Measurements from ENCODE around the gene PCSK1N.
"Not testable (repeated sequence)": the region's sequence is repeated elsewhere in the genome, so short reads cannot be mapped to it uniquely, and the experiment has no call there.

PCSK1N gene, protein sequence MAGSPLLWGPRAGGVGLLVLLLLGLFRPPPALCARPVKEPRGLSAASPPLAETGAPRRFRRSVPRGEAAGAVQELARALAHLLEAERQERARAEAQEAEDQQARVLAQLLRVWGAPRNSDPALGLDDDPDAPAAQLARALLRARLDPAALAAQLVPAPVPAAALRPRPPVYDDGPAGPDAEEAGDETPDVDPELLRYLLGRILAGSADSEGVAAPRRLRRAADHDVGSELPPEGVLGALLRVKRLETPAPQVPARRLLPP

GRCh38 chrX:48835524-48836329 lies at the start of gene PCSK1N:
Gene PCSK1N, minus strand, starts transcription at chrX:48835610. Its CDS starts 78 bp downstream, at chrX:48835532.
- DNase-seq = no peak

- no peak for DNase-seq
Observed at GRCh38 chrX:48883729-48884128, 48.3 kb upstream of the PCSK1N start.

DNA sequence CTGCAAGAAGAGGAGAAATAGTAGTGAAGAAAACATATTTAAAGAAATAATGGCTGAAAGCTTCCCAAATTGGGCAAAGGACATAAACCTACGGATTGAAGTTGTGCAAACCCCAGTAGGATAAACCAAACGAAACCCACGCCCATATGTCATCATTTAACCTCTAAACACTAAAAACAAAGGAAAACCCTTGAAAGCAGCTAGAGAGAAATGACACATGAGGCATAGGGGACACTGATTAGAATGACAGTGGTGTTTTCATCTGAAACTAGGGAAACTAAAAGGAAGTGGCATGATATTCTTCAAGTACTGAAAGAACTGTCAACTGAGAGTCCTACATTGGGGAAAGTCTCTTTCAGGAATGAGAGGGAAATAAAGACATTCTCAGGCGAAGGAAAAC lies 41.5 kb upstream of the PCSK1N start:
- DNase-seq = not testable (repeated sequence)

- not testable (repeated sequence) for DNase-seq
Observed at GRCh38 chrX:48872017-48872416, 36.6 kb upstream of the PCSK1N start.

GRCh38 chrX:48864210-48864609 lies 28.8 kb upstream of the PCSK1N start:
- no peak for DNase-seq

GRCh38 chrX:48854898-48855297 lies 19.5 kb upstream of the PCSK1N start:
- no peak for DNase-seq

DNA sequence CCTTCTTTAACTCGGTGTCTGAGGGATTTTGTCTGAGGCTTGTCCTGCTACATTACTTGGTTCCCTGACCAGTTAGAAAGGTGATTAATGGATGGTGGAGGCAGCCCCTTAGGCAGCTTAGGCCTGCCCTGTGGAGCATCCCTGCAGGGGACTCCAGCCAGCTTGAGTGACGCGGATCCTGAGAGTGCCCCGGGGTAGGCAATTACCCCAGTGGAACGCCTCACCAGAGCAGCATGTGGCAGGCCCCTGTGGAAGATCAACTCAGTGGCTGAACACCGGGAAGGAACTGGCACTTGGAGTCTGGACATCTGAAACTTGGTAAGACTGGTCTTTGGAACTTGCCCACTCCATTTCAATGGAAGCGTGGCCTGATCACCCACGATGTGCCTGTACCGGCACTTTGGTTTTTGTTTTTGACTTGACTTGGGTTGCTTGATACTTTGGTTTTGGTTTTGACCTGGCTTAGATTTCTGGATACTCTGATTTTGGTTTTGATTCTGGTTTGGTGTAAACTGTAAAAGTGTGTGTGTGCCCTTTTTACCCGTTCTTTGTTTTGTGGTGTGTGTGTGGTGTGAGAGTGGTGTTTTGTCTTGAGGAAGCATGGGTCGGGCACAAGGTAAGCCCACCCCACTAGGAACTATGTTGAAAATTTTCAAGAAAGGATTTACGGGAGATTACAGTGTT lies 18.9 kb upstream of the PCSK1N start:
- not testable (repeated sequence) for DNase-seq

DNA sequence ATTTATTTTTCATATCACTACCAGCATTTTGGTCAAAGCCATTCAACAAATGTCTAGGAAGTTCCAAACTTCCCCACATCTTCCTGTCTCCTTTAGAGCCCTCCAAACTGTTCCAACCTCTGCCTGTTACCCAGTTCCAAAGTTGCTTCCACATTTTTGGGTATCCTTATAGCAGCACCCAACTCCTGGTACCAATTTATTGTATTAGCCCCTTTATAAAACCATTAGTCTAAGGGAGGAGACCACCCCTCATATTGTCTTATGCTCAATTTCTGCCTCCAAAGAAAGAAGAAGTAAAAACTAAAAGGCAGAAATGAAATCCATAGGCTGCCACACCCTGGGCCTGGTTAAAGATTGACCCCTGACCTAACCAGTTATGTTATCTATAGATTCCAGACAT lies 18.1 kb upstream of the PCSK1N start:
- DNase-seq = not testable (repeated sequence)

DNA sequence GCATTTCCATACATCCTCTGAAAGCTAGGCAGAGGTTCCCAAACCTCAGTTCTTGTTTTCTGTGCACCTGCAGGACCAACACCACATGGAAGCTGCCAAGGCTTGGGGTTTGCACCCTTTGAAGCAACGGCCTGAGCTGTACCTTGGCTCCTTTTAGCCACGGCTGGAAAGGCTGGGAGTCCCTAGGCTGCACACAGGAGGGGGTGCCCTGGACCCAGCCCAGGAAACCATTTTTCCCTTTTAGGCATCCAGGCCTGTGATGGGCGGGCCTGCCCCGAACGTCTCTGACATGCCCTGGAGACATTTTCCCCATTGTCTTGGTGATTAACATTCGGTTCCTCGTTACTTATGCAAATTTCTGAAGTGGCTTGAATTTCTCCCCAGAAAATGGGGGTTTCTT lies 17.4 kb upstream of the PCSK1N start:
- no peak for DNase-seq

DNA sequence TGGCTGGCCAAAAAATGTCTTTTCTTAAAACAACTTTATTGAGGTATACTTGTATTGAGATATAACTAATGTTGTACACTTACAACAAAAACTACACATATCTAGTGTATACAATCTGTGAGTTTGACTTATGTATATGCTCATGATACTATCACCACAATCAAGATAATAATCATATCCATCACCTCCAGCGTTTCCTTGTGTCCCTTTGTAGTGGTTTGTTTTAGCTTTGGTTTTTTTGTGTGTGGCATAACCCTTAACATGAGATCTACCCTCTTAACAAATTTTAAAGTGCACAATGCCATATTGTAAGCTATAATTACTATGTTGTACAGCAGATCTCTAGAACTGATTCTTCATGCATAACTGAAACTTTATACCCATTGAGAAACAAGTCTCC lies 13.4 kb upstream of the PCSK1N start:
- no peak for DNase-seq

GRCh38 chrX:48839686-48840085 lies 4.3 kb upstream of the PCSK1N start:
- DNase-seq = no peak

DNA sequence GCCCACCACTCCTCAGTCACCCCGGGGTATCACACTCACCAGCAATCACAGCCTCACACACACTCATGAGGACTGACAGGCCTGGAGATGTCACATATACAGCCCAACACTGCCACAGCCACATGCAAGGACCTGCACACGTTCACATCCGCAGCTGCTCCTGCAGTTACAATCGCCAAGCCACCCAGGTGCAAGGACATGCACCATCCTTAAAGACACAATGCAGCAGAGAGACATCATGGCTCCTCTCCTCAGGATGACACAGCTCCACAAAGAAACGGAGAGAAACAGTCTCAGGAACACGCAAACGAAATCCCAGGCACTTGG lies 1.1 kb downstream of the PCSK1N start:
- DNase-seq = no peak

DNA sequence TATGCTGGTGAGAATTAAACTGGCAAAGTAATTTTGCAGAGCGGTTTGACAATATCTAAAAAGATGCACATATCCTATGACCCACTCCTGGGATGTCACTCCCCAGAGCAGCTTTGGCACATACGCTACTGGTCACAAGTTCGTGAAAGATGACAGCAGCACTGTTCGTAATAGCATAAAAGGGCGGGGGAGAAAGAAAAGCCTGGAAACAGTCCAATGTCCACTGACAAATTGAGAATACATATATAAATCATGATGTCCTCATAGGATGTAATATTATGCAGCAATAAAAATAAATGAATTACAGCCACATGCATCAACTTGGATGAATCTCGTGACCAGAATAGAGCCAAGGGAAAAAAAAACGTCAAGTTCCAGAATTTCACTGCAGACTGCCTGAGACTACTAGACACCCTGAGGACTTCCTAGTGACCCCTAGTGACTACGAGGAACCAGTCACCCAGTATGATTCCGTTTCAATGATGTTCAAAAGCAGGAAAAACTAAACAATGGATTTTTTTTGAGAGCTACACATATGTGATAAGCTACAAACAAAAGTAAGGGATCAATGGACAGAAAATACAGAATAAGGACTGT lies 1.8 kb downstream of the PCSK1N start:
- no peak for DNase-seq

GRCh38 chrX:48831909-48832291 lies 3.5 kb downstream of the PCSK1N start:
- no peak for DNase-seq

GRCh38 chrX:48831136-48831908 lies 4.1 kb downstream of the PCSK1N start:
- DNase-seq = no peak

DNA sequence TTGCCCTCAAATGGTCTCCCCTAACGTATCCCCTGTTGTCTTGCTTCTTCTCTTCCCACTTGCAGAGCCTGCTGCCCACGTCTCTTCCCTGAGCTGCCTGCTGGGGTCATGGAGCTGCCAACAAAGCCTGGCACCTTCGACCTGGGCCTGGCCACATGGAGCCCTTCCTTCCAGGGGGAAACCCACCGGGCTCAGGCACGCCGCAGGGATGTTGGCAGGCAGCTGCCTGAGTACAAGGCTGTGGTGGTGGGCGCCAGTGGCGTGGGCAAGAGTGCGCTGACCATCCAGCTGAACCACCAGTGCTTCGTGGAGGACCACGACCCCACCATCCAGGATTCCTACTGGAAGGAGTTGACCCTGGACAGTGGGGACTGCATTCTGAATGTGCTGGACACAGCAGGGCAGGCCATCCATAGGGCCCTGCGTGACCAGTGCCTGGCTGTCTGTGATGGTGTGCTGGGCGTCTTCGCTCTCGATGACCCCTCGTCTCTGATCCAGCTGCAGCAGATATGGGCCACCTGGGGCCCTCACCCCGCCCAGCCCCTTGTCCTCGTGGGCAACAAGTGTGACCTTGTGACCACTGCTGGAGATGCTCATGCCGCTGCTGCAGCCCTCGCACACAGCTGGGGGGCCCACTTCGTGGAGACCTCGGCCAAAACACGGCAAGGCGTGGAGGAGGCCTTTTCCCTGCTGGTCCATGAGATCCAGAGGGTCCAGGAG lies 6.2 kb downstream of the PCSK1N start:
- DNase-seq = no peak

DNA sequence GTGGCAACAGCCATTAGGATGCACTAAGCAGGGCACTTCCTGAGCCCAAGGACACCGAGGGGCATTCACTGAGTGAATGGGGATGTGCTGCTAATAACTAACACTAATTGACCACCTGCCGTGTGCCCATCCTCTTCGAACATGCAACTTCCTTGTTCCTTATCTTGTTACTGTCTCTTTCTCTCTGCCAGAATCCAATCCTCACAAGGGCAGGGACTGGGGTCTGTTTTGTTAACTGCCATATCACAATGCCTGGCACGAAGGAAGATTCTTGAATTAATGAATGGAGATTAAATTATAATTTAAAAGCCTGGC lies 7.8 kb downstream of the PCSK1N start:
- DNase-seq = no peak

- no peak for DNase-seq
Observed at GRCh38 chrX:48826876-48827653, 8.3 kb downstream of the PCSK1N start.

GRCh38 chrX:48826135-48826875 lies 9.1 kb downstream of the PCSK1N start, which contains the start of gene ERAS:
Gene ERAS, plus strand, starts transcription at chrX:48826513. Its CDS starts 2,611 bp downstream, at chrX:48829124.
- no peak for DNase-seq

- no peak for DNase-seq
Observed at GRCh38 chrX:48824066-48824465, 11.3 kb downstream of the PCSK1N start.

DNA sequence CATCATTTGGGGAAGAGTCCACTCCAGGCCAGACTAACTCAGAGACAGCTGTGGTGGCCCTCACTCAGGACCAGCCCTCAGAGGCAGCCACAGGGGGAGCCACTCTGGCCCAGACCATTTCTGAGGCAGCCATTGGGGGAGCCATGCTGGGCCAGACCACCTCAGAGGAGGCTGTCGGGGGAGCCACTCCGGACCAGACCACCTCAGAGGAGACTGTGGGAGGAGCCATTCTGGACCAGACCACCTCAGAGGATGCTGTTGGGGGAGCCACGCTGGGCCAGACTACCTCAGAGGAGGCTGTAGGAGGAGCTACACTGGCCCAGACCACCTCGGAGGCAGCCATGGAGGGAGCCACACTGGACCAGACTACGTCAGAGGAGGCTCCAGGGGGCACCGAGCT lies 12.4 kb downstream of the PCSK1N start:
- DNase-seq = no peak
